ENCODE data around the gene MYRFL.

DNA sequence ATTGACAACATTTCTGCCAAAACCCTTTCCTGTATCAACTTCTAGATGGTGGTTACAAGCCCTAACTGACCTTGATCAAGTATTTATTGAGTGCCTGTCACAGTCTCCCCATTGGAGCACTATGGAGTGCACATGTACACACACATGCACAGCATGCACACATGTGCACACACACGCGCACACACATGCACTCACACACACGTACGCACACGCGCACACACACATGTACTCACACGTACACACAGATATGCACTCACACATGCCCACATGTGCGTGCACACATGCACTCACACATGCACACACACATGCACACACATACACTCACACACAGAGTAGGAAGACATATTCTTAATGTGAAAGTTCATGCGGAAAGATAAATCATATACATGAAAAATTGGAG is 43.7 kb downstream of the MYRFL start:
- TF ChIP-seq, protein P1, sequence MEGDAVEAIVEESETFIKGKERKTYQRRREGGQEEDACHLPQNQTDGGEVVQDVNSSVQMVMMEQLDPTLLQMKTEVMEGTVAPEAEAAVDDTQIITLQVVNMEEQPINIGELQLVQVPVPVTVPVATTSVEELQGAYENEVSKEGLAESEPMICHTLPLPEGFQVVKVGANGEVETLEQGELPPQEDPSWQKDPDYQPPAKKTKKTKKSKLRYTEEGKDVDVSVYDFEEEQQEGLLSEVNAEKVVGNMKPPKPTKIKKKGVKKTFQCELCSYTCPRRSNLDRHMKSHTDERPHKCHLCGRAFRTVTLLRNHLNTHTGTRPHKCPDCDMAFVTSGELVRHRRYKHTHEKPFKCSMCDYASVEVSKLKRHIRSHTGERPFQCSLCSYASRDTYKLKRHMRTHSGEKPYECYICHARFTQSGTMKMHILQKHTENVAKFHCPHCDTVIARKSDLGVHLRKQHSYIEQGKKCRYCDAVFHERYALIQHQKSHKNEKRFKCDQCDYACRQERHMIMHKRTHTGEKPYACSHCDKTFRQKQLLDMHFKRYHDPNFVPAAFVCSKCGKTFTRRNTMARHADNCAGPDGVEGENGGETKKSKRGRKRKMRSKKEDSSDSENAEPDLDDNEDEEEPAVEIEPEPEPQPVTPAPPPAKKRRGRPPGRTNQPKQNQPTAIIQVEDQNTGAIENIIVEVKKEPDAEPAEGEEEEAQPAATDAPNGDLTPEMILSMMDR (IDR thresholded peaks at IDR 0.05) = no peak
- no peak for TF ChIP-seq POLR2A (IDR thresholded peaks at IDR 0.05)

All from lower leg skin (tissue), 3 donors.